H1 (cell line): Measurements from ENCODE around the gene FOXP2. TPM values are rescaled to one million over a fixed set of nuclear protein-coding genes. Genes with fewer than 3 reads are reported as not detected.

Source experiments
- CTCF ChIA-PET: fragments of 300-600 bp; sonication (Branson Sonifier 250); formaldehyde crosslinking; loops from one replicate; lab custom pipeline; 2021; ENCODE audit not compliant: partially characterized antibody; lab: Charles Lee
- POLR2A ChIA-PET: fragments of 300-600 bp; sonication (Branson Sonifier 250); formaldehyde crosslinking; loops from one replicate; lab custom pipeline; 2021; ENCODE audit warnings: inconsistent platforms; ENCODE audit not compliant: partially characterized antibody; lab: Charles Lee
- DNase-seq, 2 experiments: peaks; one replicate each; pipeline versions ENCODE4 v3.0.0 to v3.0.0-alpha.2; 2010 to 2022; ENCODE audit warnings: low spot score in 2 of 2, low read depth in 1 of 2, mixed read lengths in 1 of 2
- FAIRE-seq: peaks from 2 replicates; lab custom pipeline; 2011; peaks lifted over from hg19 to GRCh38; lab: Jason Lieb, UNC
- H2AFZ ChIP-seq: 2 replicates; pipeline ENCODE4 v1.8.1; 2012; ENCODE audit warnings: low read length, inconsistent platforms
- H2AK5ac ChIP-seq: 2 replicates; pipeline ENCODE4 v1.6.1; 2013; ENCODE audit warnings: low read depth, low read length
- H2BK120ac ChIP-seq: replicated peaks from 2 replicates; pipeline ENCODE3; 2013; ENCODE audit warnings: low read depth, low read length, inconsistent platforms
- H2BK12ac ChIP-seq: 2 replicates; pipeline ENCODE4 v1.6.1; 2013; ENCODE audit warnings: low read depth, low read length
- H2BK15ac ChIP-seq: 2 replicates; pipeline ENCODE4 v1.6.1; 2013; ENCODE audit warnings: low read length
- H2BK20ac ChIP-seq: 2 replicates; pipeline ENCODE4 v1.6.1; 2013; ENCODE audit warnings: low read length
- H2BK5ac ChIP-seq: 2 replicates; pipeline ENCODE4 v1.6.1; 2013; ENCODE audit warnings: low read depth, low read length
- H3K14ac ChIP-seq: 2 replicates; pipeline ENCODE4 v1.6.1; 2013; ENCODE audit warnings: inconsistent platforms; ENCODE audit not compliant: insufficient read length
- H3K18ac ChIP-seq: 2 replicates; pipeline ENCODE4 v1.6.1; 2013; ENCODE audit warnings: low read length; ENCODE audit errors: extremely low read depth
- H3K23ac ChIP-seq: 2 replicates; pipeline ENCODE4 v1.6.1; 2013; ENCODE audit warnings: inconsistent platforms; ENCODE audit not compliant: insufficient read length
- H3K23me2 ChIP-seq: 2 replicates; pipeline ENCODE4 v1.6.1; 2013; ENCODE audit warnings: low read depth, low read length
- H3K27ac ChIP-seq: 2 replicates; pipeline ENCODE4 v1.6.1; 2011; ENCODE audit warnings: low read depth, low read length, inconsistent platforms
- H3K27me3 ChIP-seq, 4 experiments: replicated peaks in 1 of 4; 1 replicate in 1 of 4; 2 replicates in 3 of 4; pipeline versions ENCODE4 v1.6.1 to v1.8.1; 2011 to 2013; ENCODE audit warnings: low read length in 3 of 4, mild to moderate bottlenecking in 3 of 4, inconsistent platforms in 2 of 4, mixed read lengths in 2 of 4, moderate library complexity in 1 of 4; ENCODE audit not compliant: control insufficient read depth in 3 of 4, insufficient read depth in 3 of 4; ENCODE audit errors: extremely low read depth in 1 of 4
- H3K36me3 ChIP-seq, 4 experiments: 2 replicates each; pipeline versions ENCODE4 v1.6.1 to v1.8.1; 2011 to 2013; ENCODE audit warnings: mild to moderate bottlenecking in 4 of 4, low read length in 3 of 4, moderate library complexity in 2 of 4, control low read depth in 1 of 4, inconsistent platforms in 1 of 4; ENCODE audit not compliant: insufficient read depth in 4 of 4, control insufficient read depth in 2 of 4
- H3K4ac ChIP-seq: replicated peaks from 2 replicates; pipeline ENCODE3; 2013; ENCODE audit warnings: low read length, low read depth, mixed read lengths, inconsistent platforms; ENCODE audit not compliant: insufficient read length
- H3K4me1 ChIP-seq, 4 experiments: replicated peaks in 1 of 4; 1 replicate in 1 of 4; 2 replicates in 3 of 4; pipeline versions ENCODE4 v1.6.1 to v1.8.1; 2011 to 2013; ENCODE audit warnings: low read length in 3 of 4, inconsistent platforms in 2 of 4, mixed read lengths in 1 of 4; ENCODE audit not compliant: insufficient read depth in 4 of 4, control insufficient read depth in 3 of 4
- H3K4me2 ChIP-seq, 2 experiments: 2 replicates each; pipeline versions ENCODE4 v1.6.1 to v1.8.1; 2011 to 2013; ENCODE audit warnings: low read depth in 2 of 2, low read length in 2 of 2, control low read depth in 1 of 2, inconsistent platforms in 1 of 2, mild to moderate bottlenecking in 1 of 2; ENCODE audit not compliant: insufficient read depth in 1 of 2
- H3K4me3 ChIP-seq, 4 experiments: fragments of 200-600, 300-600 bp in 1 of 4; sonication (generic), shearing (Covaris generic), sonication (Bioruptor Twin) in 1 of 4; 2 replicates each; pipeline versions ENCODE4 v1.5.1 to v1.8.1; 2011 to 2016; ENCODE audit warnings: low read length in 4 of 4, low read depth in 3 of 4, control low read depth in 2 of 4, inconsistent platforms in 2 of 4, mild to moderate bottlenecking in 2 of 4, mixed read lengths in 1 of 4, moderate library complexity in 1 of 4; ENCODE audit not compliant: insufficient read depth in 2 of 4; ENCODE audit errors: extremely low read depth in 1 of 4
- H3K56ac ChIP-seq: replicated peaks from 2 replicates; pipeline ENCODE3; 2013; ENCODE audit warnings: low read depth, mild to moderate bottlenecking, mixed read lengths, low read length, inconsistent platforms; ENCODE audit not compliant: insufficient read length
- H3K79me1 ChIP-seq: 2 replicates; pipeline ENCODE4 v1.6.1; 2013; ENCODE audit warnings: low read depth, low read length, control low read depth
- H3K79me2 ChIP-seq, 2 experiments: 2 replicates each; pipeline versions ENCODE4 v1.6.1 to v1.8.1; 2012 to 2013; ENCODE audit warnings: low read length in 2 of 2, mild to moderate bottlenecking in 2 of 2, inconsistent platforms in 1 of 2; ENCODE audit not compliant: insufficient read depth in 2 of 2, control insufficient read depth in 1 of 2
- H3K9ac ChIP-seq, 4 experiments: replicated peaks in 1 of 4; 1 replicate in 1 of 4; 2 replicates in 3 of 4; pipeline versions ENCODE4 v1.6.1 to v1.8.1; 2011 to 2013; ENCODE audit warnings: low read depth in 3 of 4, low read length in 3 of 4, control low read depth in 2 of 4, mild to moderate bottlenecking in 2 of 4, moderate library complexity in 2 of 4, inconsistent platforms in 1 of 4; ENCODE audit errors: extremely low read depth in 1 of 4
- H3K9me3 ChIP-seq, 2 experiments: 2 replicates each; pipeline versions ENCODE4 v1.6.1 to v1.8.1; 2012 to 2013; ENCODE audit warnings: mild to moderate bottlenecking in 2 of 2, moderate library complexity in 2 of 2, control low read depth in 1 of 2, inconsistent platforms in 1 of 2, low read depth in 1 of 2, low read length in 1 of 2, mixed read lengths in 1 of 2; ENCODE audit not compliant: insufficient read depth in 2 of 2
- H4K20me1 ChIP-seq, 2 experiments: replicated peaks in 1 of 2; 2 replicates each; pipeline versions ENCODE3 to v1.8.1; 2011 to 2013; ENCODE audit warnings: inconsistent platforms in 2 of 2, low read length in 2 of 2, mild to moderate bottlenecking in 1 of 2; ENCODE audit not compliant: insufficient read depth in 2 of 2, control insufficient read depth in 1 of 2
- H4K5ac ChIP-seq: 2 replicates; pipeline ENCODE4 v1.6.1; 2013; ENCODE audit warnings: low read length, low read depth, mixed read lengths, inconsistent platforms; ENCODE audit not compliant: insufficient read length
- H4K8ac ChIP-seq: 2 replicates; pipeline ENCODE4 v1.8.0; 2013; ENCODE audit warnings: mild to moderate bottlenecking, moderate library complexity, low read length, inconsistent platforms; ENCODE audit not compliant: insufficient read depth; ENCODE audit errors: extremely low read depth
- H4K91ac ChIP-seq: replicated peaks from 2 replicates; pipeline ENCODE3; 2013; ENCODE audit warnings: low read length, mixed read lengths, inconsistent platforms; ENCODE audit not compliant: insufficient read length
- CEBPB ChIP-seq: IDR thresholded peaks from 2 replicates; pipeline ENCODE4 v1.6.1; 2012; ENCODE audit warnings: low read depth, low read length
- CHD1 ChIP-seq: IDR thresholded peaks from 2 replicates; pipeline ENCODE4 v1.6.1; 2012; ENCODE audit warnings: low read depth, low read length, improper control_type of control experiment
- HDAC2 ChIP-seq, 2 experiments: fragments of 300-600 bp in 1 of 2; sonication (generic) in 1 of 2; IDR thresholded peaks; 2 replicates each; pipeline ENCODE4 v1.6.1; 2011 to 2012; ENCODE audit warnings: low read depth in 2 of 2, low read length in 2 of 2, mild to moderate bottlenecking in 2 of 2, moderate library complexity in 2 of 2, borderline replicate concordance in 1 of 2, inconsistent platforms in 1 of 2
- NRF1 ChIP-seq: IDR thresholded peaks from 2 replicates; pipeline ENCODE4 v1.6.1; 2011; ENCODE audit warnings: mild to moderate bottlenecking, low read depth, low read length, improper control_type of control experiment
- WGBS, 2 experiments: shearing (Covaris generic) in 1 of 2; methylation state at CpG; one replicate each; pipeline versions ENCODE4 v1.1.6 to v1.1.7; 2013 to 2015; ENCODE audit warnings: low lambda C conversion rate in 2 of 2, mixed read lengths in 2 of 2, inconsistent platforms in 1 of 2, low coverage in 1 of 2, missing lambda C conversion rate in 1 of 2; ENCODE audit not compliant: insufficient replicate concordance in 2 of 2, insufficient coverage in 1 of 2, insufficient read length in 1 of 2; ENCODE audit errors: extremely low coverage in 1 of 2, missing lambda C conversion rate in 1 of 2; 5-methylcytosine and 5-hydroxymethylcytosine counted together
- polyA plus RNA-seq, 7 experiments: library from polyadenylated mRNA; depleted of rRNA in 3 of 7; stranded (reverse) in 5 of 7; unstranded in 2 of 7; fragments of >200 nt in 5 of 7; fragments of 200-250 nt in 2 of 7; gene quantifications; 1 replicate in 5 of 7; 2 replicates in 1 of 7; 4 replicates in 1 of 7; pipeline versions ENCODE4 v1.2.1 to v1.2.3, GENCODE V29; 2011 to 2013; ENCODE audit warnings: missing spikeins in 2 of 7, mixed read lengths in 2 of 7
- total RNA-seq: library from RNA; stranded (reverse); fragmentation: NEBNext Ultra II Directional; extraction: Animal tissue kit (Norgen Biotek cat#: 25700); gene quantifications from 2 replicates; pipeline ENCODE4 v1.2.1, GENCODE V29; 2021

Gene FOXP2
- total and polyA plus RNA-seq, 2 of the 8 experiments (the other 6 are each of a cell fraction or from before 2014, with no cell fraction given), result 0.09 to 0.43 TPM

GRCh38 chr7:114740095-114740494 lies 325.5 kb downstream of the FOXP2 start:
- CTCF ChIA-PET, result no interaction called here
- Histone ChIP-seq H2BK12ac (no peak overlapping the region), H3K23me2 (no peaks in the 10 kb centered on the region), H2BK15ac (no peak overlapping the region), H3K4ac (no peak overlapping the region), H3K27ac (no peak overlapping the region), H4K20me1 (no peaks in the 10 kb centered on the region), H3K4me3 (no peak overlapping the region), H3K36me3 (no peaks in the 10 kb centered on the region), H3K4me1 (no peaks in the 10 kb centered on the region), H3K18ac (no peak overlapping the region), H3K27me3 (peaks cover 0 to 1% (median 0%) of the 10 kb centered on the region in 4 experiments; a peak in 1 of 7 replicates), H4K91ac (no peak overlapping the region), H2BK120ac (no peak overlapping the region), H4K5ac (no peak overlapping the region), H3K79me2 (no peaks in the 10 kb centered on the region), H3K9me3 (no peaks in the 10 kb centered on the region), H2AK5ac (no peak overlapping the region), H2BK5ac (no peak overlapping the region), H3K9ac (no peak overlapping the region), H3K4me2 (no peak overlapping the region), H2BK20ac (no peak overlapping the region), H3K23ac (no peak overlapping the region), H3K56ac (no peak overlapping the region), H3K79me1 (no peaks in the 10 kb centered on the region), H2AFZ (no peak overlapping the region), H3K14ac (no peak overlapping the region), H4K8ac (no peak overlapping the region)
- DNase-seq (no peak), FAIRE-seq (no peak)
- TF ChIP-seq CEBPB (no peak), NRF1 (no peak), HDAC2 (IDR thresholded peaks at IDR 0.05; ENCODE audit: borderline replicate concordance in 1 of 2, low read depth in 2 of 2, low read length in 2 of 2) (no peak), CHD1 (no peak)
- WGBS, 2 experiments, result 87% methylated on average over 2 of the region's 2 CpGs; no CpG with 5 or more reads in 1 of the 2 experiments
- POLR2A ChIA-PET, result no interaction called here
